Neuron (in vitro differentiated cells): ENCODE results near the gene ACTMAP.
"Not testable (repeated sequence)": the region's sequence is repeated elsewhere in the genome, so short reads cannot be mapped to it uniquely, and the experiment has no call there.

Experiments used
- H2AFZ ChIP-seq: one replicate; pipeline ENCODE4 v1.6.1; 2013; ENCODE audit warnings: low read depth, mild to moderate bottlenecking, inconsistent platforms, low read length, moderate library complexity
- H3K27me3 ChIP-seq: one replicate; pipeline ENCODE4 v1.6.1; 2013; ENCODE audit warnings: low read length; ENCODE audit not compliant: insufficient read depth
- H3K36me3 ChIP-seq: one replicate; pipeline ENCODE4 v1.6.1; 2013; ENCODE audit warnings: low read length; ENCODE audit not compliant: insufficient read depth
- H3K4me1 ChIP-seq: one replicate; pipeline ENCODE4 v1.6.1; 2013; ENCODE audit warnings: low read length; ENCODE audit not compliant: insufficient read depth
- H3K4me3 ChIP-seq: 2 replicates; pipeline ENCODE4 v1.5.1; 2013; ENCODE audit warnings: mild to moderate bottlenecking, low read length, moderate library complexity
- H3K9me3 ChIP-seq: one replicate; pipeline ENCODE4 v1.6.1; 2013; ENCODE audit warnings: low read length

ACTMAP gene, protein sequence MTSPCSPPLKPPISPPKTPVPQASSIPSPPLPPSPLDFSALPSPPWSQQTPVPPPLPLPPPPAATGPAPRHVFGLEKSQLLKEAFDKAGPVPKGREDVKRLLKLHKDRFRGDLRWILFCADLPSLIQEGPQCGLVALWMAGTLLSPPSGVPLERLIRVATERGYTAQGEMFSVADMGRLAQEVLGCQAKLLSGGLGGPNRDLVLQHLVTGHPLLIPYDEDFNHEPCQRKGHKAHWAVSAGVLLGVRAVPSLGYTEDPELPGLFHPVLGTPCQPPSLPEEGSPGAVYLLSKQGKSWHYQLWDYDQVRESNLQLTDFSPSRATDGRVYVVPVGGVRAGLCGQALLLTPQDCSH

DNA sequence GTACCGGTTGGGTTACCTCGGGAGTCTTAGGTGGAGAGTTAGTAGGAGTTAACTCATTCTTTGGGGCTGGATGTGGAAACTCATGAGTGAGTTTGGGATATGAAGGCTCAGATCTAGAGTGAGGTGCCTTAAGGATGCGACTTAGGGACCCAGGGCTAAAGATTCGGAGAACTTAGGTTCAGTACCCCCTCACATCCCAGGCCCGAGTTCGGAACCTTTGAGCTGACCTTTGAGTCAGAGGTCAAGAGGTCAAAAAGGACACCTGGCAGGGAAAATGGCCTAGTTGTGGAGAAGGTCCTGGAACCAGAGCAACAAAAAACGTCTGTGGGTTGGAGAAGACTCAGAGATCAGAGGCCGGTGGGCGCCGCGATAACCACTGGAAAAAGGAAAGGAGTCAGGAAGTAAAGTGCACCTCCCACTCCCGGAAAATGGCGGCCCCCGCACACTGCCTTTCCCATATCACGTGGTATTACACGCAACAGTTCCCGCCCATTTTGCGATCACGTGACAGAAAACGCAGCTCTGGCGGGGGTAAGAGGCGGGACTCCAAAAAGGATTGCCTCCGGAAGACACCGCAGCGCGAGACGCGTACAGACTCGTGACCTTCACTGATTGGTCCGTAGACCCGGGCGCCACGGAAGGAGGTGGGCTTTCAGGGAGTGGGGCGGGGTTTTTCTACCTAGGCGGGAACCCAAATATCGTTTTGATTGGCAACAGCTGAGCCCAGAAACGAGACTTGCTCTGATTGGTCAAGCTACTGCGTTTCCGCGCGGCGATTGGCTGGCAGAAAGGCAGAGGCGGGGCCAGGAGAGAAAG is at the start of gene ACTMAP:
ACTMAP (minus strand) TSS at position 420 of the 816 bp plus-strand sequence. CDS start 674 bp downstream, outside the sequence.
- Histone ChIP-seq H3K4me3 (peak within 1 kb of the TSS; percentile 96), H3K27me3 (no peaks in the 10 kb centered on the region), H3K4me1 (peaks cover 18% of the 10 kb centered on the region), H3K36me3 (peaks cover 22% of the 10 kb centered on the region), H3K9me3 (no peaks in the 10 kb centered on the region), H2AFZ (no peak within 1 kb of the TSS)

DNA sequence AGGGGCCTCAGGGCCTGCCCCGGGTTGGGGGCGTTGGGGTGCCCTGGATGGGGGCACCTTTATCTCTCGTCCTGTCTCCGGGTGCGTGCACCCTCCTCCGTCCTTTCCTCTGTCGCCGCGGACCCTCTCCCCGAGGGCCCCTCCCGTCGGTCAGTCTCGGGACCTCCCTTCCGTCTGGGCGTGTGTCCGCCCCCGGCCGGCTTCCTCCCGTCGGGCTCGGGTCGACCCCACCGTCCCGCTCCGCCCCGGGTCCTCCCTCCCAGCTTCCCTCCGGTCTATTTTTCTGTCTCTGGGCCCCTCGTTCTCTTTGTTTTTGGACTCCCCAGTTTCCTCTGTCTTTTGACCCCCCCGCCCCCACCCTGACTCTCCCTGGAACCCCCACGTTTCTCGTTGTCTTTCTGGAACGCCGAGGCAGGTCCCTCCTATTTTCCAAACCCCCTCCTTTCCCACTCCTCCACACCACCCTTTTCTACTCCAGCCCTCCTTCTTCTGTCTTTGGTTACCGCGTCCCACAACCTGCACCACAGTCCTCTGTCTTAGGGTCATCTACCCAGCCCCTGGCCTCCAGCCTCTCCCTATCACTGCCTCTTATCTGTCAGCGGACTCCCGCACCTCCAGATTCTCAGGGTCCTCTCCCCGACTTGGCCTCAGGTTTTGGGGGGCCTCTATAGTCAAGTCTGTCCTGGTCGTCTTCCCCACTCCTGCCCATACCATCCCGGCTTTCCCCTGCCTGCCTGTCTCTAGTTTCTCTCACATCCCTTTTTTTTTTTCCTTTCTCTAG is 49.5 kb upstream of the ACTMAP start:
- Histone ChIP-seq H2AFZ (no peak overlapping the region), H3K36me3 (peaks cover 39% of the 10 kb centered on the region), H3K4me1 (peaks cover 45% of the 10 kb centered on the region), H3K4me3 (peak overlapping the region; percentile 88), H3K9me3 (no peaks in the 10 kb centered on the region), H3K27me3 (no peaks in the 10 kb centered on the region)

DNA sequence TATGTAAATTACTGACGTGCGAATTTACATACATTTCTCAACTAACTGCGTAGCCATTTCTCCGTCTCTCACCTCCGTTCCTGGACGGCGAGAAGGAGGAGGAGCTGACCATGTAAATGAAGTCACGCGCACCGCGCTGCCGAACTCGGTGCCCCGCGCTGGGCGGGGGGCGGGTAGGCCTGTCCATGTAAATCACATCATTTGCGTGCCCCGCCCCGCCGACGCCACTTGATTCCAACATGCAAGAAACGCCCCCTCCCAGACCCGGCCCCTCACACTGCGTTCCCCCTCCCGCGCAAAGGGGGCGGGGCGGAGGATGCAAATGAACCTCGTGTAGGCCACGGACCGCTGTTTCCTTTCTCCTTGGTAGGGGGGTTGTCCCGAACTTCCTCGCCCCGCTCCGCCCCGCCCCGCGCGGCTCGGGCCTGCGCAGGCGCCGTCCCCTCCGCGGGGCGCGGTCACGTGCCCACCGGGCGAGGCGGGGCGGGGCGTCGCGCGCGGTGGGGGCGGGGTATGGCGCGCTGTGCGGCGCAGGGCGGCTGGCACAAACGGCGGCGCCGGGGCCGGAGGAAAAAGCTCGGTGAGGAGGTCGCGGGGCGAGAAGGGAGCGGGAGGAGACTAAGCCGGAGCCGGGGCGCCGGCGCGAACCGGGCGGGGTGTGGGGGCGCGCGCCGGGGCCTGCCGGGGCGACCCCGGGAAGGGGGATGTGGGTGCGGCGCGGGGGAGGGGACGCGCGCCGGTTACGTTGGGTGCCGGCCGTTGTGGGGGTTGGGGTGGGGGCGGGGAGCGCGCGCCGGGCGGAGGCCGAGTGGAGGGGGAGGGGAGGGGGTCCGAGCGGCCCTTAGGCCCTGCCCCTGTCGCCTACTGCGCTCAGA is 48.6 kb upstream of the ACTMAP start, which contains the start of gene EGLN2:
EGLN2 (plus strand) TSS at position 509 of the 875 bp plus-strand sequence. CDS start 1,382 bp downstream, outside the sequence.
- peak within 1 kb of the TSS; percentile 56 for H2AFZ ChIP-seq
- peak within 1 kb of the TSS; percentile 88 for H3K4me3 ChIP-seq
- H3K9me3 ChIP-seq: no peaks in the 10 kb centered on the region
- H3K36me3 ChIP-seq: peaks cover 34% of the 10 kb centered on the region
- peaks cover 40% of the 10 kb centered on the region for H3K4me1 ChIP-seq
- H3K27me3 ChIP-seq: no peaks in the 10 kb centered on the region

DNA sequence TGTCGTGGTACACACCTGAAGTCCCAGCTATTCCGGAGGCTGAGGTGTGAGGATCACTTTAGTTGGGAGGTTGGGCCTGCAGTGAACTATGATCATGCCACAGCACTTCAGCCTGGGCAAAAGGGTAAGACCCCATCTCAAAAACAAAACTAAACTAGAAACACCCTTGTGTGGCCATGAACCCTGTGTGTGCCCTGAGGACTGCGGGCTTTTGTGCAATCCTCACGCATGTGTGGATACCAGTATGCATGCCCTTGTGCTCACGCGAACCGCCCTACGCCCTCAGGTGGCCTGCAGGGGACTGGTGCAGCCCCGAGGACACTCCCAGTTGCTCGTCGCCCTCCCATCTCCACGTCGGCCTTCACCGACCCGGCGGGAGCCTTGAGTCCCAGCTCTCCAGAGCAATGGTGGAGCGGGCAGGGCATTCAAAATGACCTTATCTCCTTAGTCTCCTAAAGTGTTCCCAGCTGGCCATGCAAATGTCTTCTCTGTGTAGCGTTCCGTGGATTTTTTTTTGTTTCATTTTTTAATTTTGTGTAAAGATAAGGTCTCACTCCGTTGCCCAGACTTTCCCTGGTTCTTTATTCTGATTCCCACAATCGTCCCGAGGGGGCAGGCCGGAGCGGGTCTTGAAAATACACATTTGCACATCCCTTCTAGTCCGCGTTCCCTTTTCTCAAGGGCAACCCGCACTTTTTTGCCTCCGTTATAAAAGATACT is 47.8 kb upstream of the ACTMAP start:
- Histone ChIP-seq H3K36me3 (peaks cover 26% of the 10 kb centered on the region), H3K9me3 (no peaks in the 10 kb centered on the region), H2AFZ (peak overlapping the region; percentile 56), H3K4me3 (peak overlapping the region; percentile 58), H3K27me3 (no peaks in the 10 kb centered on the region), H3K4me1 (peaks cover 32% of the 10 kb centered on the region)

DNA sequence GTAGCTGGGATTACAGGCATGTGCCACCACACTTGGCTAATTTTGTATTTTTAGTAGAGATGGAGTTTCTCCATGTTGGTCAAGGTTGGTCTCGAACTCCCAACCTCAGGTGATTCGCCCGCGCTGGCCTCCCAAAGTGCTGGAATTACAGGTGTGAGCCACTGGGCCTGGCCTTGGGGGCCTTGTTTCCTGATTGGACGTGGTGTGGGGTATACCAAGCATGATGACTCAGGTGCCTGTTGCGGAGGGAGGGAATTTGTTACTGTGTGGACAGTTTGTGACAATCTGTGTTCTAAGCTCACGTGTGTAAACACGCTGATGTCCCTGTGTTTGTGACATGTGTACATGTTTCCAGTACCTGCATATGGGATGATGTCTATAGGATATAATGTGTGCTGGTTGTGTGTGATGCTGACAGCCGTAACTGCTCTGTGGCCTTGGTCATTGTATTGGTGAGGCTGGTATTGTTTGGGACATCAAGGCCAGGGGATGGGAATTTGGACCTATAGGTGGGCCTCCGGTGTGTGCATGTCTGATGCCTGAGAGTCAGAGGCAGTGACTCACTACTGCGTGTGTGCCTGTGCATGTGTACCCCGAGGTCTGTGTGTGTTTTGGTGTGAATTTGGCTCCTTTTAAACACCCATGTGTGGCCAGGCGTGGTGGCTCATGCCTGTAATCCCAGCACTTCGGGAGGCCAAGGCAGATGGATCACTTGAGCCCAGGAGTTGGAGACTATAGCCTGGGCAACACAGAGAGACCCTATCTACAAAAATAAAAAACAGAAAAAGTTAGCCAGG is 47.1 kb upstream of the ACTMAP start:
- Histone ChIP-seq H3K36me3 (peaks cover 19% of the 10 kb centered on the region), H2AFZ (no peak overlapping the region), H3K4me3 (peak overlapping the region; percentile 58), H3K27me3 (no peaks in the 10 kb centered on the region), H3K4me1 (peaks cover 24% of the 10 kb centered on the region), H3K9me3 (no peaks in the 10 kb centered on the region)

DNA sequence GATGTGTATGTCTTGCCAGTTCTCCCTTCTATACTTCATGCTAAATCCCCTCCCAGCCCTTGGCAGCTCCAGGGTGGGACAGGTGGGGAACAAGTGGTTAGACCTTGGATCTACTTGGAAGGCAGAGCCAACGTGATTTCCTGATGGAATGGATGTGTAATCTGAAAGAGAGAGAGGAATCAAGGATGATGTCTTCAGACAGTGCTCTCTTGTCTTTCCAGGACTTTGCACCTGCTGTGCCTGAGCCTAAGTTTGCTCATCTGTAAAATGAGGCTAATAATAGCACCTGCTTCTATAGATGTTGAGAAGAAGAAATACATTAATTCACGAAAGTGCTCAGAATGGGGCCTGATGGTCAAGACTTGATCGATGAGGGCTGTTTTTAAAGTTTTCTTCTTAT is 41.7 kb upstream of the ACTMAP start:
- H3K4me1 ChIP-seq: peaks cover 9% of the 10 kb centered on the region
- H3K4me3 ChIP-seq: no peak overlapping the region
- no peaks in the 10 kb centered on the region for H3K9me3 ChIP-seq
- H3K27me3 ChIP-seq: no peaks in the 10 kb centered on the region
- no peaks in the 10 kb centered on the region for H3K36me3 ChIP-seq
- H2AFZ ChIP-seq: no peak overlapping the region

DNA sequence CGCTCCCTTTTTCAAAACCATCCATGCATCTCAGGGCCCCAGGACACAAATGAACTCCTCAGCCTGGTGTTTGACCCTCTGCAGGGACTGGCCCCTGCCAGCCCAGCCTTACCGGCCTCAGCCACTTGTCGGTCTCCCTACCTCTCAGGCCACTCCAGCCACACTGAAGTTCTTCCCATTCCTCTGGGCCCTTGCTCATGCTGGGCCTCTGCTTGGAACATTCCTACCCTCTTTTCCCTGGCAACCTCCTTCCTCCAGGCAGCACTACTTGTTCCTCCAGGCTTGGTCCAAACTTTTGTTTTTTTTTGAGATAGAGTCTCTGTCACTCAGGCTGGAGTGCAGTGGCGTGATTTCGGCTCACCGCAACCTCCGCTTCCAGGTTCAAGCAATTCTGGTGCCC is 41.1 kb upstream of the ACTMAP start:
- H2AFZ ChIP-seq: no peak overlapping the region
- H3K36me3 ChIP-seq: no peaks in the 10 kb centered on the region
- no peaks in the 10 kb centered on the region for H3K9me3 ChIP-seq
- H3K4me3 ChIP-seq: no peak overlapping the region
- no peaks in the 10 kb centered on the region for H3K27me3 ChIP-seq
- H3K4me1 ChIP-seq: peaks cover 9% of the 10 kb centered on the region

DNA sequence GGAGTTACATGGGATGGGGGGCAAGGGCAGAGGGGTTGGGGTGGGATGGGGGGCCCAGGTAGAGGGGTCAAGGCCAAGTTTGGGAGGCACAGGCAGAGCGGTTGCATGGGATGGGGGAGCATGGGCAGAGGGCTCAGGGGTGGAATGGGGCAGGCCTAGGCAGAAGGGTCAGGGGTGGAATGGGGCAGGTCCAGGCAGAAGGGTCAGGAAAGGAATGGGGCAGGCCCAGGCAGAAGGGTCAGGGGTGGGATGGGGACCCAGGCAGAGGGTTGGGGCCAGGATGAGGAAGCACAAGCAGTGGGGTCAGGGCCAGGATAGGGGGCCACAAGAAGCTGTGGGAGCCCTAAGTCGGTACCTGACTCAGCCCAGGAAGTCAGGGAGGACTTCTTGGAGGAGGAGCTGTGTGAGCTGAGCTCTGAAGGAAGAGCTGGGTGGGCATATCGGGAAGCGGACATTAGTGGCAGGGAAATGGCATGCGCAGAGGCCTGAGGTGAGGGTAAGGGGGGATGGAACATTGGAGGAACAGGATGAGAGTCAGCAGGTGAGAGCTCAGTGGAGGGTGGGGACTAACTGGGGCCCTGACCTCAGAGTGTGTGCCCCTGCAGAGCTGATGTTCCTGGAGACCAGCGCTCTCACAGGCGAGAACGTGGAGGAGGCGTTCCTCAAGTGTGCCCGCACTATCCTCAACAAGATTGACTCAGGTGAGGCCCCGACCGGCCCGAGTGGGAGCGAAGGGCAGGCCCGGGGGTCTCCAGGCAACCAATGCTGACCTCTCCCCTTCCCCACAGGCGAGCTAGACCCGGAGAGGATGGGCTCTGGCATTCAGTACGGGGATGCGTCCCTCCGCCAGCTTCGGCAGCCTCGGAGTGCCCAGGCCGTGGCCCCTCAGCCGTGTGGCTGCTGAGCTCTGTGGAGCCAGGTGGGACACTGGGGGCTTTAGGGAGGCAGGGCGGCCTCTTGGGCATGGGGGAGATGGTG is 36.1 kb upstream of the ACTMAP start:
- Histone ChIP-seq H3K4me3 (no peak overlapping the region), H3K4me1 (peaks cover 5% of the 10 kb centered on the region), H3K27me3 (no peaks in the 10 kb centered on the region), H2AFZ (no peak overlapping the region), H3K9me3 (no peaks in the 10 kb centered on the region), H3K36me3 (peaks cover 6% of the 10 kb centered on the region)

DNA sequence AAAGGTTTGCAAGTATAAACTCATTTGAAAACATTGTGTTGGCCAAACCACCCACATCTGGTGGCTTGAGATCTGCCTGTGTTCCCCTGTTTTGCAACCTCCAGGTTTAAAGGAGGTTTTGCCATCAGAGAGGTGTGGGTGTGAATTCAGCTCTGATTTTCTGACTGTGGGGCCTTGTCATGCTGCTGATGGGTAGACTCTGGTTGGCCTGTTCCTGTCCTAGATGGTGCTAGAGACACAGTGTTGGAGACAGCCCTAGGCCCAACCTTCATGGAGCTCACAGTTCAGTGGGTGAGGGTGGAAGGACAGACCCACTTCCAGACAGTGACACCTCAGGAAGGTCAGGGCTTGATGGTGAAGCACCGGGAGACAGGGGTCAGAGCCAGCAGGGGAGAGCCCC is 35.2 kb upstream of the ACTMAP start:
- H3K9me3 ChIP-seq: no peaks in the 10 kb centered on the region
- no peaks in the 10 kb centered on the region for H3K4me1 ChIP-seq
- H3K27me3 ChIP-seq: no peaks in the 10 kb centered on the region
- no peak overlapping the region for H3K4me3 ChIP-seq
- no peak overlapping the region for H2AFZ ChIP-seq
- H3K36me3 ChIP-seq: peaks cover 6% of the 10 kb centered on the region

DNA sequence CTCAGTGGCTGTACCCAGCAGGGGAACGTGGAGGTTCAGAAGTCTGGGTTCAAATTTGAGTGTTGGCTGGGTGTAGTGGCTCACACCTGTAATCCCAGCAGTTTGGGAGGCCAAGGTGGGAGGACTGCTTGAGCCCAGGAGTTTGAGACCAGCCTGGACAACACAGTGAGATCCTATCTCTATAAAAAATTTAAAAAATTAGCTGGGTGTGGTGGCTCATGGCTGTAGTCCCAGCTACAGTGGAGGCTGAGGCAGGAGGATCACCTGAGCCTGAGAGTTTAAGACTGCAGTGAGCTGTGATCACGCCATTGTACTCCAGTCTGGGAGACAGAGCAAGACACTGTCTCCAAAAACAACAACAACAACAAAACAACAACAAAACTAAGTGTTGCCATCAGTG is 33.9 kb upstream of the ACTMAP start:
- not testable (repeated sequence) for H2AFZ ChIP-seq, H3K4me3 ChIP-seq, H3K27me3 ChIP-seq, H3K9me3 ChIP-seq, H3K4me1 ChIP-seq, H3K36me3 ChIP-seq
